Mucosa of descending colon (tissue), 3 donors: ENCODE data around the gene LGR6. TPM values are rescaled to one million over a fixed set of nuclear protein-coding genes. Genes with fewer than 3 reads are reported as not detected.

ENCODE experiments used
- ATAC-seq: fragments of 200-7000 bp; cut with Tn5 transposase; one replicate; pipeline ENCODE4 v1.9.1; 2020; ENCODE audit warnings: mild to moderate bottlenecking, moderate library complexity
- DNase-seq, 3 donors: peaks; one replicate each; pipeline ENCODE4 v3.0.0-alpha.2; 2020
- H3K36me3 ChIP-seq: fragments of 200-600 bp; one replicate; pipeline ENCODE4 v1.8.0; 2021; ENCODE audit warnings: low read depth, mild to moderate bottlenecking
- H3K4me1 ChIP-seq: fragments of 200-600 bp; one replicate; pipeline ENCODE4 v1.8.0; 2021; ENCODE audit warnings: low read depth, mild to moderate bottlenecking
- H3K4me3 ChIP-seq: fragments of 200-600 bp; one replicate; pipeline ENCODE4 v1.8.0; 2021; ENCODE audit warnings: mild to moderate bottlenecking
- H3K9me3 ChIP-seq: fragments of 200-600 bp; one replicate; pipeline ENCODE4 v1.8.0; 2021; ENCODE audit warnings: mild to moderate bottlenecking
- intact Hi-C, 2 donors: fragments of 100-400 bp; cut with DNase I in 1 of 2; cut with micrococcal nuclease in 1 of 2; formaldehyde crosslinking; loops; one replicate each; pipeline versions ENCODE4 v1.11.0 to v1.11.1; 2022; cut with DNase I, micrococcal nuclease
- total RNA-seq, 3 donors: library from RNA; stranded (reverse); fragmentation: NEBNext Ultra II Directional in 2 of 3; extraction: Animal tissue kit (Norgen Biotek cat#: 25700) in 2 of 3; gene quantifications; one replicate each; pipeline versions ENCODE4 v1.2.1 to v1.2.4, GENCODE V29; 2021 to 2023
- TF ChIP-seq, protein P1 (sequence below): fragments of 200-600 bp; IDR thresholded peaks from one replicate; pipeline ENCODE4 v1.8.0; 2022; ENCODE audit warnings: antibody characterized with exemption, mild to moderate bottlenecking
- donor health status: DM: no; HTN: no; CAD: no; lungs with moderate emphysema.
- donor health status: DM: no; HTN: no; CAD: no.
- donor health status: DM: no; HTN: yes; CAD: no.

LGR6 gene
- total RNA-seq, 3 donors from 2014 or later, result 0.66 to 4.2 (median 1.3) TPM

DNA sequence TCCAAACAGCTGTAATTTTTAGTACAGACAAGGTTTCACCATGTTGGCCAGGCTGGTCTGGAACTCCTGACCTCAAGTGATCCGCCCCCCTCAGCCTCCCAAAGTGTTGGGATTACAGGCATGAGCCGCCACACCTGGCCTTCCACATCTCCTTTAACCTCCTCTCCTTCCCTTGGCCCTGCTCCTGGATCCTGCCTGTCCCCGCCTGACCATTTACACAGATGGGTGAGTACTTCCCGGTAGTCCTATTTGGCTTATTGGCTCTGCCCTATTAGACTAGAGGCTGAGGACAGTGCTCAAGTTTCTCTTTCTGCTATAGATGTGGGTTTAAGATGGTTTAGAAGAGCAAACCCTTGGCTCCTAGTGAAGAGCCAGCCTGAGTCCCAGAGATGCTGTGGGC lies 40.3 kb upstream of the LGR6 start:
- TF ChIP-seq, protein P1, sequence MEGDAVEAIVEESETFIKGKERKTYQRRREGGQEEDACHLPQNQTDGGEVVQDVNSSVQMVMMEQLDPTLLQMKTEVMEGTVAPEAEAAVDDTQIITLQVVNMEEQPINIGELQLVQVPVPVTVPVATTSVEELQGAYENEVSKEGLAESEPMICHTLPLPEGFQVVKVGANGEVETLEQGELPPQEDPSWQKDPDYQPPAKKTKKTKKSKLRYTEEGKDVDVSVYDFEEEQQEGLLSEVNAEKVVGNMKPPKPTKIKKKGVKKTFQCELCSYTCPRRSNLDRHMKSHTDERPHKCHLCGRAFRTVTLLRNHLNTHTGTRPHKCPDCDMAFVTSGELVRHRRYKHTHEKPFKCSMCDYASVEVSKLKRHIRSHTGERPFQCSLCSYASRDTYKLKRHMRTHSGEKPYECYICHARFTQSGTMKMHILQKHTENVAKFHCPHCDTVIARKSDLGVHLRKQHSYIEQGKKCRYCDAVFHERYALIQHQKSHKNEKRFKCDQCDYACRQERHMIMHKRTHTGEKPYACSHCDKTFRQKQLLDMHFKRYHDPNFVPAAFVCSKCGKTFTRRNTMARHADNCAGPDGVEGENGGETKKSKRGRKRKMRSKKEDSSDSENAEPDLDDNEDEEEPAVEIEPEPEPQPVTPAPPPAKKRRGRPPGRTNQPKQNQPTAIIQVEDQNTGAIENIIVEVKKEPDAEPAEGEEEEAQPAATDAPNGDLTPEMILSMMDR, result no peak
- intact Hi-C loops, result no loop called here
- ATAC-seq (no peak), DNase-seq (no peak)
- Histone ChIP-seq H3K4me3 (no peak overlapping the region), H3K36me3 (no peaks in the 10 kb centered on the region), H3K4me1 (peaks cover 11% of the 10 kb centered on the region), H3K9me3 (no peaks in the 10 kb centered on the region)

DNA sequence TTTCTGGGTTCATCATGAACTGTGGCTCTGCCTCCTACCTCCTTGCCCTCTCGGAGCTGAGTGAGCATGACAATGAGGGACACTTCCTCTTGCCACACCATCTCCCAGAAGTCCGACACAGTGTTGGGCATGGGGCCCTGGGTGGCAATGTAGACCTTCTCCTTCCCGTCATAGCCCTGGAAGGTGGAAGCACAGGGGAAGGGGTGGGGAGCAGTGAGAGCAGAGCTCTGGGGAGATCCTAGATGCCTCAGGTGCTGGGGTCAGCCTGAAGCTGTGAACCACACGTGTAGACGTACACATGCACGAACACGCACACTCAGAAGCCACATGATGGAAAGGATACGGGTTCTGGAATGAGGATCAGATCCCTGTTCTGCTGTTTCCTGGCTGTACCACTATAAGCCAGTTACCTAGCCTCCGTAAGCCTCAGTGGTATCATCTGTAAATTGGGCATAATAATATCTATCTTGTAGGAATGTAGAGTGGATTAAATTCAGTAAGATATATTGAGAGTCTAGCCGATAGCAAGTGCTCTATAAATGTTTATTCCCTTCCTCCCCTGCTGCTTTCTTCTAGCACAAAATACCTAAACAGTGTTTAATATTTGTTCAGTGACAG lies 39.3 kb upstream of the LGR6 start:
- no peaks in the 10 kb centered on the region for H3K9me3 ChIP-seq

DNA sequence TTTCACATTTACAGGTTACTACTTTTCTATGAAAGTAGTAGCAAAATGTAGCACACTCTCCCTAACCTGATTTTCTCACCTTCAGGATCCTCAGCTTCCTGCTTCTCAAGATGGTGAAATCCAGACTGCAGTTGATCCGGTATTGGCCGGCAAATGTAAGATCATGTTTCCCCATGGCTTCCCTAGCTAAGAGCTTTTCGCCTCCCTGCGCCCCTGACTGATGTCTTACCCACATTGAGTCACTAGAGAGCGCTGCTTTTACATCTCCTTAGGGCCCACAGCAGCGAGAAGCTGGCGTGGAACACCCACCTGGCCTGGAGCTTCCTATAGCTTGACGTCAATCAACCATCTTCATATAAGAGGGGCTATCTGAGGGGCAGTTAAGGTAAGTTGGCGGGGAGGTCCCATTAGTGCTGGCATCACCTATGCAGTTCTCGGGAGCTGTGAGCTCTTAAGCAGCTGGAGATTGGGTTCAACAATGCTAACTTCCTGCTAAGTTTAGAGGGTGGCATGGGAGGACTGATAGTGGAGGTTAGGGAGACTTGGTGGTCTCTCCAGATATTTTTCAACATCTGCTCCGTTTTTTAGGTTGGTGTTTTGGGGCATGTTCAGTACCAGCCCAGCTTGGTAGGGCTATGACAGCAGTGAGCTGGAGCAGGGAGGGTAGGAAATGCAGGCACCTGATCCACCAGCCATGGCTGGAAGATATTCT lies 38.7 kb upstream of the LGR6 start:
- DNase-seq (peak in 1 of 3 donors; percentile 70), ATAC-seq (peak; percentile 85)
- TF ChIP-seq, protein P1, result peak; percentile 33
- H3K4me3 ChIP-seq, result no peak overlapping the region
- no peaks in the 10 kb centered on the region for H3K36me3 ChIP-seq
- intact Hi-C loops, result no loop called here
- H3K9me3 ChIP-seq, result no peaks in the 10 kb centered on the region
- H3K4me1 ChIP-seq, result peaks cover 11% of the 10 kb centered on the region

More for the DNA sequence above, 39.3 kb upstream of the LGR6 start:
- DNase-seq (no peak), ATAC-seq (no peak)
- intact Hi-C loops, result no loop called here
- no peak overlapping the region for H3K4me3 ChIP-seq
- H3K4me1 ChIP-seq, result peaks cover 11% of the 10 kb centered on the region
- TF ChIP-seq, protein P1, result no peak
- no peaks in the 10 kb centered on the region for H3K36me3 ChIP-seq

DNA sequence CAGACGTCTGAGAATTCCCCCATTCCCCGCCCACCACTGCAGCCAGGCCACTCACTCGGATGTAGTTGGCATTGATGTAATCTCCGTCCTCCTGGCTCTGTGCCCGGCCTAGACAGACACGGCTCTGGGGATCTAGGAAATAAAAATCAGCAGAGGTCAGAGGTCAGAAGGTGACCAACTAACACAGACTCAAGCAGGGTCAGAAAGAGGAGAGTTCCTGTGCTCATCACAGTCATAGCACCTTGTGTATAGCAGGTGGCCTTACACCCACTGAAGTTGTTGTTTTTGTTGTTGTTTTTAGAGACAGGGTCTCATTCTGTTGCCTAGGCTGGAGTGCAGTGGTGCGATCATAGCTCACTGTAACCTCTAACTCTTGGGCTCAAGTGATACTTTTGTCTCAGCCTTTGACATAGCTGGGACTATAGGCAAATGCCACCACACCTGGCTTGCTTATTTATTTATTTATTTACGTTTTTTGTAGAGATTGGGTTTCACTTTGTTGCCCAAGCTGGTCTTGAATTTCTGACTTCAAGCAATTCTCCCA lies 38.0 kb upstream of the LGR6 start:
- Histone ChIP-seq H3K4me1 (peaks cover 11% of the 10 kb centered on the region), H3K4me3 (no peak overlapping the region), H3K36me3 (no peaks in the 10 kb centered on the region), H3K9me3 (no peaks in the 10 kb centered on the region)
- intact Hi-C loops, result no loop called here
- TF ChIP-seq, protein P1, result no peak
- DNase-seq (peak; percentile 59 to 71 (median 64)), ATAC-seq (peak; percentile 48)

DNA sequence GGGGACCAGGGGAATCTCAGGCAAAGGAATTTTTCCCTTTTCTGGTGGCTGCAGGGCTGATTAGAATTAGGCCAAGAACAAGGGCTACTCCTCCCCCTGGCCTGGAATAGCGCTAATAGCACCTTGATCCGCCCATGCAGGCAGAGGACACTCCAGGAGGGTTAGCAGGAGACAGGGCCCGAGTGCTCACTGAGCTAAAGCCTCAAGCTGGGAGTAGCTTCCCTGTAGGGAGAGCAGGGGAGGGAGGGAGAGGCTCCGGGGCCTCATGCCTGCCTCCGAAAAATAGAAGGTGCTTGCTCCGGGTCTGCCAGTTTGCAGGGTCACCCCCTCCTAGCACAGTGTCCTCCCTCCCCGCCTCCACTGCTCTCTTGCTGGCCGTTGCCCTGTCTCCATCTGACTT lies 37.0 kb upstream of the LGR6 start:
- H3K36me3 ChIP-seq, result no peaks in the 10 kb centered on the region
- H3K4me3 ChIP-seq, result no peak overlapping the region
- H3K4me1 ChIP-seq, result peaks cover 11% of the 10 kb centered on the region
- no peak for ATAC-seq
- DNase-seq, result no peak
- TF ChIP-seq, protein P1, result no peak
- intact Hi-C loops, result no loop called here
- no peaks in the 10 kb centered on the region for H3K9me3 ChIP-seq
